B cell (primary cell): ENCODE measurements around the gene NUPR1.

Source experiments
- EZH2 ChIP-seq: IDR thresholded peaks from 2 replicates; pipeline ENCODE4 v1.6.1; 2012; ENCODE audit warnings: borderline replicate concordance, low read depth, mild to moderate bottlenecking, moderate library complexity, low read length; ENCODE audit not compliant: insufficient read depth, poor library complexity, severe bottlenecking
- TF ChIP-seq, protein P1 (sequence below): fragments of 200-600 bp; IDR thresholded peaks from one replicate; pipeline ENCODE4 v1.8.0; 2022; ENCODE audit warnings: antibody characterized with exemption, mild to moderate bottlenecking

DNA sequence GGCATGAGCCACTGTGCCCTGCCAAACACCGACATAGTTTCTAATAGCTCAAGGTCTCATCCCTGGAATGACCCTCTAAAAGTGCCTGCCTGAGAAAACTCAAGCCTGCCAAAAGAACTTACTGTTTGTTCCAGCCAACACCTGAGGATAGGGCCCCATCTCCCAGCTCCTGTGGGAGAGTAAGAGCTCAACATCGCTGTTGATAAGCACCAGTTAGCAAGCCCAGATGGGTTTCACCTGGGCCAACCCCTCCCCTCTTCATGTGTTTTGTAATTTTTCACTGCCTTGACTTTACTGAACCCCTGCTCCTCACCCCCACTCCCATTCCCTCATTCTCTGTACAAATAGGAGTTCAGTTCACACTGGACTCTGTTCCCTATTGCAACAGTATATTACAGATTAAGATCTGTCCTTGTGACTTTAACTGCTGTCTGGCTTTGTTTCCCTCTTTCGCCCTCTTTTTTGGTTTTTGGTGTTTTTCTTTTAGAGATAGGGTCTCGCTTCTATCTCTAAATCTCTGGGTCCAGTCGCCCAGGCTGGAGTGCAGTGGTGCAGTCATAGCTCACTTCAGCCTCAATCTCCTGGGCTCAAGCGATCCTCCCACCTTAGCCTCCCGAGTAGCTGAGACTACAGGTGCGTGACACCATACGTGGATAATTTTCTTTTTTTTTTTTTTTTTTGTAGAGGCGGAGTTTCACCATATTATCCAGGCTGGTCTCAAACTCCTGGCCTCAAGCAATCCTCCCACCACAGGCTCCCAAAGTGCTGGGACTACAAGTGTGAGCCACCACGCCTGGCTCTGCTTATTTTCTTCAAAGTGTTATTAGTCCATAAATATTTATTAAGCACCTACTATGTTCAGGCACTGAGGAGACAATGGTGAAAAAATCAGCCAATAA lies 12.3 kb downstream of the NUPR1 start:
- TF ChIP-seq, protein P1, sequence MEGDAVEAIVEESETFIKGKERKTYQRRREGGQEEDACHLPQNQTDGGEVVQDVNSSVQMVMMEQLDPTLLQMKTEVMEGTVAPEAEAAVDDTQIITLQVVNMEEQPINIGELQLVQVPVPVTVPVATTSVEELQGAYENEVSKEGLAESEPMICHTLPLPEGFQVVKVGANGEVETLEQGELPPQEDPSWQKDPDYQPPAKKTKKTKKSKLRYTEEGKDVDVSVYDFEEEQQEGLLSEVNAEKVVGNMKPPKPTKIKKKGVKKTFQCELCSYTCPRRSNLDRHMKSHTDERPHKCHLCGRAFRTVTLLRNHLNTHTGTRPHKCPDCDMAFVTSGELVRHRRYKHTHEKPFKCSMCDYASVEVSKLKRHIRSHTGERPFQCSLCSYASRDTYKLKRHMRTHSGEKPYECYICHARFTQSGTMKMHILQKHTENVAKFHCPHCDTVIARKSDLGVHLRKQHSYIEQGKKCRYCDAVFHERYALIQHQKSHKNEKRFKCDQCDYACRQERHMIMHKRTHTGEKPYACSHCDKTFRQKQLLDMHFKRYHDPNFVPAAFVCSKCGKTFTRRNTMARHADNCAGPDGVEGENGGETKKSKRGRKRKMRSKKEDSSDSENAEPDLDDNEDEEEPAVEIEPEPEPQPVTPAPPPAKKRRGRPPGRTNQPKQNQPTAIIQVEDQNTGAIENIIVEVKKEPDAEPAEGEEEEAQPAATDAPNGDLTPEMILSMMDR = no peak
- no peak for TF ChIP-seq EZH2
